Vagina (tissue), 2 donors: ENCODE data around the gene KIF23. TPM values are rescaled to one million over a fixed set of nuclear protein-coding genes. Genes with fewer than 3 reads are reported as not detected.
A peak's percentile ranks its signal among the peaks of the same experiment; 100 is the strongest.

ENCODE experiments used
- DNase-seq, 2 donors: peaks; one replicate each; pipeline ENCODE4 v3.0.0-alpha.2; 2017; ENCODE audit errors: extremely low spot score in 2 of 2
- H3K27ac ChIP-seq: fragments of 200-600 bp; sonication (generic); one replicate; pipeline ENCODE4 v1.5.1; 2019
- H3K27me3 ChIP-seq: fragments of 200-600 bp; sonication (generic); one replicate; pipeline ENCODE4 v1.5.1; 2019
- H3K36me3 ChIP-seq, 2 donors: fragments of 200-600 bp; sonication (generic); one replicate each; pipeline ENCODE4 v1.5.1; 2017 to 2019
- H3K4me1 ChIP-seq: fragments of 200-600 bp; sonication (generic); one replicate; pipeline ENCODE4 v1.5.1; 2019
- H3K4me3 ChIP-seq, 2 donors: fragments of 200-600 bp; sonication (generic); 1 replicate in 1 of 2; 2 replicates in 1 of 2; pipeline ENCODE4 v1.5.1; 2016 to 2019
- H3K9me3 ChIP-seq: fragments of 200-600 bp; sonication (generic); one replicate; pipeline ENCODE4 v1.5.1; 2019
- CTCF ChIP-seq, 3 experiments: fragments of 450-650 bp in 2 of 3; fragments of 200-600 bp in 1 of 3; sonication (generic) in 1 of 3; IDR thresholded peaks; one replicate each; pipeline ENCODE4 v1.5.1; 2017 to 2019; ENCODE audit warnings: antibody characterized with exemption in 3 of 3, mild to moderate bottlenecking in 2 of 3, moderate library complexity in 2 of 3
- POLR2A ChIP-seq, 2 donors: fragments of 450-650 bp; IDR thresholded peaks; one replicate each; pipeline ENCODE4 v1.6.1; 2017; ENCODE audit warnings: antibody characterized with exemption in 2 of 2, mild to moderate bottlenecking in 2 of 2, moderate library complexity in 2 of 2
- POLR2AphosphoS5 ChIP-seq, 2 donors: sonication (generic); formaldehyde crosslinking; IDR thresholded peaks; one replicate each; pipeline ENCODE4 v1.9.0; 2017; ENCODE audit warnings: antibody characterized with exemption in 2 of 2, mild to moderate bottlenecking in 2 of 2, low read depth in 1 of 2; ENCODE audit not compliant: insufficient read depth in 1 of 2
- intact Hi-C: fragments of 100-400 bp; cut with DNase I; formaldehyde crosslinking; loops from one replicate; pipeline ENCODE4 v1.15.1; 2023
- total RNA-seq: library from RNA; depleted of rRNA; stranded (reverse); fragments of >200 nt; gene quantifications from one replicate; pipeline ENCODE4 v1.2.3, GENCODE V29; 2016

The KIF23 gene
- total RNA-seq, 1 donor from 2014 or later = 7.4 TPM

- peaks cover 15% of the 10 kb centered on the region for H3K4me1 ChIP-seq
- H3K4me3 ChIP-seq = no peak overlapping the region
- H3K9me3 ChIP-seq = no peaks in the 10 kb centered on the region
- intact Hi-C loops = loop anchor here (5.0 kb wide), 1 partner anchor 333 kb away; no protein-coding TSS in a partner anchor
- H3K27ac ChIP-seq = no peak overlapping the region
- H3K27me3 ChIP-seq = no peaks in the 10 kb centered on the region
- TF ChIP-seq CTCF (IDR thresholded peaks at IDR 0.05) = no peak
- no peak for TF ChIP-seq POLR2AphosphoS5 (IDR thresholded peaks at IDR 0.05; ENCODE audit: insufficient read depth in 1 of 2, low read depth in 1 of 2)
- no peak for TF ChIP-seq POLR2A (IDR thresholded peaks at IDR 0.05)
- no peaks in the 10 kb centered on the region for H3K36me3 ChIP-seq
- no peak for DNase-seq
These were observed 23.6 kb upstream of the KIF23 start for GRCh38 chr15:69390575-69390974.

- intact Hi-C loops = loop anchor here (5.0 kb wide), 1 partner anchor 334 kb away; no protein-coding TSS in a partner anchor
- Histone ChIP-seq H3K4me1 (peaks cover 15% of the 10 kb centered on the region), H3K36me3 (no peaks in the 10 kb centered on the region), H3K4me3 (no peak overlapping the region), H3K27ac (no peak overlapping the region), H3K27me3 (no peaks in the 10 kb centered on the region), H3K9me3 (no peaks in the 10 kb centered on the region)
- TF ChIP-seq CTCF (IDR thresholded peaks at IDR 0.05) (no peak), POLR2A (IDR thresholded peaks at IDR 0.05) (no peak), POLR2AphosphoS5 (IDR thresholded peaks at IDR 0.05; ENCODE audit: insufficient read depth in 1 of 2, low read depth in 1 of 2) (no peak)
- DNase-seq = peak in 1 of 2 donors; percentile 74
These were observed 22.9 kb upstream of the KIF23 start for GRCh38 chr15:69391046-69391757.

GRCh38 chr15:69392352-69392751, 21.8 kb upstream of the KIF23 start:
- intact Hi-C loops = loop anchor here (5.0 kb wide), 1 partner anchor 335 kb away; no protein-coding TSS in a partner anchor
- no peak overlapping the region for H3K4me3 ChIP-seq
- H3K36me3 ChIP-seq = no peaks in the 10 kb centered on the region
- no peak for DNase-seq
- TF ChIP-seq CTCF (IDR thresholded peaks at IDR 0.05) (no peak), POLR2A (IDR thresholded peaks at IDR 0.05) (no peak), POLR2AphosphoS5 (IDR thresholded peaks at IDR 0.05; ENCODE audit: insufficient read depth in 1 of 2, low read depth in 1 of 2) (no peak)
- no peaks in the 10 kb centered on the region for H3K27me3 ChIP-seq
- H3K27ac ChIP-seq = no peak overlapping the region
- no peaks in the 10 kb centered on the region for H3K9me3 ChIP-seq
- peaks cover 15% of the 10 kb centered on the region for H3K4me1 ChIP-seq

- Histone ChIP-seq H3K27ac (no peak overlapping the region), H3K4me3 (no peak overlapping the region), H3K36me3 (no peaks in the 10 kb centered on the region), H3K27me3 (no peaks in the 10 kb centered on the region), H3K9me3 (no peaks in the 10 kb centered on the region), H3K4me1 (peaks cover 15% of the 10 kb centered on the region)
- DNase-seq = no peak
- intact Hi-C loops = loop anchor here (5.0 kb wide), 1 partner anchor 337 kb away; no protein-coding TSS in a partner anchor
- TF ChIP-seq POLR2A (IDR thresholded peaks at IDR 0.05) = no peak
- TF ChIP-seq CTCF (IDR thresholded peaks at IDR 0.05) = no peak
- TF ChIP-seq POLR2AphosphoS5 (IDR thresholded peaks at IDR 0.05; ENCODE audit: insufficient read depth in 1 of 2, low read depth in 1 of 2) = no peak
These were observed 20.2 kb upstream of the KIF23 start for GRCh38 chr15:69393831-69394491.
